Measurements from ENCODE around the gene TTC29. TPM values are rescaled to one million over a fixed set of nuclear protein-coding genes. Genes with fewer than 3 reads are reported as not detected.

TTC29 gene, protein sequence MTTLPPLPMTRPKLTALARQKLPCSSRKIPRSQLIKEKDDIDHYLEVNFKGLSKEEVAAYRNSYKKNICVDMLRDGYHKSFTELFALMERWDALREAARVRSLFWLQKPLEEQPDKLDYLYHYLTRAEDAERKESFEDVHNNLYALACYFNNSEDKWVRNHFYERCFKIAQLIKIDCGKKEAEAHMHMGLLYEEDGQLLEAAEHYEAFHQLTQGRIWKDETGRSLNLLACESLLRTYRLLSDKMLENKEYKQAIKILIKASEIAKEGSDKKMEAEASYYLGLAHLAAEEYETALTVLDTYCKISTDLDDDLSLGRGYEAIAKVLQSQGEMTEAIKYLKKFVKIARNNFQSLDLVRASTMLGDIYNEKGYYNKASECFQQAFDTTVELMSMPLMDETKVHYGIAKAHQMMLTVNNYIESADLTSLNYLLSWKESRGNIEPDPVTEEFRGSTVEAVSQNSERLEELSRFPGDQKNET
- not detected in 2 replicates for total RNA-seq

DNA sequence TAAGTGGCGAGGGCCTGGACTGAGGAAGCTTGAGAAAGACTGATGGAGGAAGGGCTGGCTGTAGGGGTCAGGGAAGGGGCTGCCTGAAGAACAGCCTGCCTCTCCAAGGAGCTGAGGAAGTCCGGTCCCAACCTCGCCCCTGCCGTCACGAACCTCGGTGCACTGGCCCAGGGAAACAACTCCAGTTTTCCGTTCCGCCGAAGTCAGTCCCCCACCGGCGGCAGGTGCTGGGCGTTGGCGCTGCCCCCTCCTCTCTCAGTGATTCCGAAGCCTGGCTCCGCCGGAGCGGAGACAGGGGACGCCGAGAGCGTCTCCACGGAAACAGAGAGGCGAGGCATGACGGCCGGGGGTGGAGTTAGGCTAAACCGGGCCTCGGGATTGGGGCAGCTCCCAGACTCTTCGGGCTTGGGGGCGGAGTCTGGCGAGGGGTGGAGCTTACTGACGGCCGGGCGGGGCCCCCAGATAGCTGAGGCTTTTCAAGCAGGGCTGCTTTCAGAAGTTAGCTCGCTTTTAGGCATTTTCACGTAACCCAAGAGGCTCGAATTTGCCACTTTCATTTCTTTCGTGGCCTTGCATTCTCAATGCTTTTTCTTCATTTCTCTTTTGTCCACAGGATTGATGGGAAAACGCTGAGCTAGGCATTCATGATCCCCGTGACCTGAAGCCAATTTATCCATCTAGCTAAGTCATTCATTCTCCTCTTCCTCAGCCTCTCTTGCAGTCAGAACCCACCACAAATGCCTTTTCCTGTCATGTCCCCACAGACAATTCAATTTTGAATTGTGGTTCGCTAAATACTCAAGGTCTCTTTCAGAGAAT, at the start of gene TTC29:
Gene TTC29 (minus strand): TSS at position 309 of the 819 bp plus-strand sequence. CDS start 5,969 bp downstream, outside the sequence.
- no peaks in the 10 kb centered on the region for H3K36me3 Mint-ChIP-seq (ENCODE audit: low read depth)
- intact Hi-C loops (cut with micrococcal nuclease): loop anchor here (10.0 kb wide), 1 partner anchor 421 kb away; the partner anchor contains the start of gene SLC10A7
- H3K27ac Mint-ChIP-seq: no peak within 1 kb of the TSS
- DNase-seq (ENCODE audit: low spot score): peak; percentile 79
- H3K4me3 Mint-ChIP-seq: peak within 1 kb of the TSS; percentile 55
- no peaks in the 10 kb centered on the region for H3K9me3 Mint-ChIP-seq
- H3K27me3 Mint-ChIP-seq (ENCODE audit: insufficient read depth): peaks cover 31% of the 10 kb centered on the region
- H3K4me1 Mint-ChIP-seq (ENCODE audit: low read depth): peaks cover 22% of the 10 kb centered on the region

- Mint-ChIP-seq H3K4me1 (ENCODE audit: low read depth) (no peaks in the 10 kb centered on the region), H3K4me3 (no peak overlapping the region), H3K27me3 (ENCODE audit: insufficient read depth) (peaks cover 2% of the 10 kb centered on the region), H3K36me3 (ENCODE audit: low read depth) (no peaks in the 10 kb centered on the region), H3K27ac (no peak overlapping the region), H3K9me3 (no peaks in the 10 kb centered on the region)
- intact Hi-C loops (cut with micrococcal nuclease): no loop called here
- DNase-seq (ENCODE audit: low spot score): no peak
Observed at GRCh38 chr4:146981651-146982050, 36.0 kb upstream of the TTC29 start.

GRCh38 chr4:146978641-146979040, 33.0 kb upstream of the TTC29 start:
- Mint-ChIP-seq H3K27ac (no peak overlapping the region), H3K27me3 (ENCODE audit: insufficient read depth) (peaks cover 2% of the 10 kb centered on the region), H3K36me3 (ENCODE audit: low read depth) (no peaks in the 10 kb centered on the region), H3K9me3 (no peaks in the 10 kb centered on the region), H3K4me1 (ENCODE audit: low read depth) (no peaks in the 10 kb centered on the region), H3K4me3 (no peak overlapping the region)
- no peak for DNase-seq (ENCODE audit: low spot score)
- intact Hi-C loops (cut with micrococcal nuclease): no loop called here

DNA sequence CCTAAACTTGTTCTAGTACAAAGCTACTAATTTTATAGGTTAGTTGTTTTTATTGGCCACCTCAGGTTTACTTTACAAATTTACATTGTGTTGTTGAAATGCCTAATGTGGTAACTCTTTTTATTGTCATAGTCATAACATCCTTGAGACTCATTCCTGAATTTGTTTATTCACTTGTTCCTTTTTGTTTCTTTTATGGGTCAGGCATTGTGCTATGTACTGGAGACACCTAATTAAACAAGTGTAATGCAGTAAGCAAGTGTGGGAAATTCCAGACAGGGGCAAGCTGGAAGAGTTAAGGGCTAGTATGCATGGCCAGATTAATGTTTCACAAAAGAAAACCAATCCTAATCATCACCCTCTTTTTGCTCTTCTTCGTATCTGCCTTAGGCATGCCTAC, 30.5 kb upstream of the TTC29 start:
- no peaks in the 10 kb centered on the region for H3K9me3 Mint-ChIP-seq
- DNase-seq (ENCODE audit: low spot score): no peak
- H3K36me3 Mint-ChIP-seq (ENCODE audit: low read depth): no peaks in the 10 kb centered on the region
- H3K4me3 Mint-ChIP-seq: no peak overlapping the region
- H3K27ac Mint-ChIP-seq: no peak overlapping the region
- H3K4me1 Mint-ChIP-seq (ENCODE audit: low read depth): no peaks in the 10 kb centered on the region
- intact Hi-C loops (cut with micrococcal nuclease): no loop called here
- peaks cover 2% of the 10 kb centered on the region for H3K27me3 Mint-ChIP-seq (ENCODE audit: insufficient read depth)

DNA sequence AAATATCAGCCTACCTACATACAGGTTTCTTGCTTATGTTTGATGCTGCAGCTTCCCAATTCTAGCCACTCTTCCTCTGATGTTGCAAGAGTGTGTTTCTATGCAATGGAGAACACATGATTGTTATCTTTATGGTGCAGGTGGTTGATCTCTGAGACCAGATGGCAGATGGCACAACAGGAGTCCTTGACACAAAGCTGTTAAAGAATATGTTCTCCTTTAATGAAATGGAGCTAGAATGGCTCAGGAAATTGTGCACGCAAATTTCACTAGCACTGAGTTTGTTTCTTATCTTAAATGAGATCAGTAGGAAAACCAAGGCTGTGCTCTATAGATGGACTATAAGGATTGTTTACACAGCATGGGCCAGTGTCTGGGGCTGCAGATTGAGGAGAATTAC, 29.9 kb upstream of the TTC29 start:
- DNase-seq (ENCODE audit: low spot score): no peak
- no peaks in the 10 kb centered on the region for H3K4me1 Mint-ChIP-seq (ENCODE audit: low read depth)
- no peaks in the 10 kb centered on the region for H3K9me3 Mint-ChIP-seq
- intact Hi-C loops (cut with micrococcal nuclease): no loop called here
- H3K27ac Mint-ChIP-seq: no peak overlapping the region
- peaks cover 2% of the 10 kb centered on the region for H3K27me3 Mint-ChIP-seq (ENCODE audit: insufficient read depth)
- no peak overlapping the region for H3K4me3 Mint-ChIP-seq
- no peaks in the 10 kb centered on the region for H3K36me3 Mint-ChIP-seq (ENCODE audit: low read depth)

DNA sequence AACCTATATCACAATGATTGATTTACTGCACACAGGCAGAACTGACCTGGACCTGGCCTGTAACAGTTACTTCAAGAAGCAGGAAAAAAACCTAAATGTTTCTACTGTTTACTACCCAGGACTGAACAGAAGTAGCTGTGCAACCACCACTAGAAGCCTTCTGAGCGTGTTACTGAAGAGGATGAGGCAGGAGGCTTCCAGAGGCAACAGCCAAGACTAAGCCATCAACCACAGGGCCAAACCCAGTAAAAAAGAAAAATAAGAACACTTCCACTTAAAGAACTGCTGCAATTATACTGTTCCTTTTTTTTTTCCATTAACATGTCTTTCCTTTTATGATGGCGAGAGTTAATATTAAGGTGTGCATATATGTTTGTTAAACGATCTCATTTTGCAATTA, 29.4 kb upstream of the TTC29 start:
- H3K27ac Mint-ChIP-seq: no peak overlapping the region
- H3K4me1 Mint-ChIP-seq (ENCODE audit: low read depth): no peaks in the 10 kb centered on the region
- H3K27me3 Mint-ChIP-seq (ENCODE audit: insufficient read depth): peaks cover 2% of the 10 kb centered on the region
- H3K36me3 Mint-ChIP-seq (ENCODE audit: low read depth): no peaks in the 10 kb centered on the region
- DNase-seq (ENCODE audit: low spot score): no peak
- intact Hi-C loops (cut with micrococcal nuclease): no loop called here
- no peaks in the 10 kb centered on the region for H3K9me3 Mint-ChIP-seq
- H3K4me3 Mint-ChIP-seq: no peak overlapping the region

DNA sequence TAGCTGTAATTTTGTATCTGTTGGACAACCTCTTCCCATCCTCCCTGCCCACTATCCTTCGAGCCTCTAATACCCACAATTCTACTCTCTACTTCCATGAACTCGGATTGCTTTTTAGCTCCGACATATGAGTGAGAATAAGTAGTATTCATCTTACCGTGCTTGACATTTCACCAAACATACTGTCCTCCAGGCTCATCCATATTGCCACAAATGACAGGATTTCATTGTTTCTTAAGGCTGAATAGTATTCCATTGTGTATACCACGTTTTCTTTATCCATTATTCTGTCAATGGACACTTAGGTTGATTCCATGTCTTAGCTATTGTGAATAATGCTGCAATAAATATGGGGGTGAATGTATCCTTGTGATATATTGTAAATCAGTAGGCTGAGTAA, 26.4 kb upstream of the TTC29 start:
- Mint-ChIP-seq H3K27me3 (ENCODE audit: insufficient read depth) (peaks cover 2% of the 10 kb centered on the region), H3K27ac (no peak overlapping the region), H3K9me3 (no peaks in the 10 kb centered on the region), H3K4me3 (no peak overlapping the region), H3K4me1 (ENCODE audit: low read depth) (no peaks in the 10 kb centered on the region), H3K36me3 (ENCODE audit: low read depth) (no peaks in the 10 kb centered on the region)
- DNase-seq (ENCODE audit: low spot score): no peak
- intact Hi-C loops (cut with micrococcal nuclease): no loop called here

DNA sequence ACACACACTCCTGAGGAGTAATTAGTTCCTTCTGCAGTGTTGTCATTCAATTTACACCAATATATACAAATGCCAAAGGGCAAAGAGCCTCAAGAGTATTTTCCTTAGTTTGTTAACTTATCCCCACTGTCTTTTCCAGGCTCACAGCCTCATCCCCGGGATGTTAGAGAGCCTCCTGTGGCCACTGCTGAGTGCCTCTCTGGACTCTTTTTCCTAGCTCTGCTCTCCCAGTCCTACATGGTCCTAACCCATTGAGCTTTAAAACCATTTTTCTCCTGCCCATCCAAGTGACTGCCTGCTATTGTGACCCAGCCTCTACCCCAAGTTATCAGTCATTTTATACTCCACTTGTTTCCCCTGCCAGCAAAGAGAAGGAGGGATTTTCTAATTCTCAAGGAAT, 23.5 kb upstream of the TTC29 start:
- DNase-seq (ENCODE audit: low spot score): no peak
- no peaks in the 10 kb centered on the region for H3K4me1 Mint-ChIP-seq (ENCODE audit: low read depth)
- intact Hi-C loops (cut with micrococcal nuclease): no loop called here
- no peaks in the 10 kb centered on the region for H3K36me3 Mint-ChIP-seq (ENCODE audit: low read depth)
- no peaks in the 10 kb centered on the region for H3K9me3 Mint-ChIP-seq
- peaks cover 1% of the 10 kb centered on the region for H3K27me3 Mint-ChIP-seq (ENCODE audit: insufficient read depth)
- H3K4me3 Mint-ChIP-seq: no peak overlapping the region
- H3K27ac Mint-ChIP-seq: no peak overlapping the region

- no peaks in the 10 kb centered on the region for H3K4me1 Mint-ChIP-seq (ENCODE audit: low read depth)
- H3K27me3 Mint-ChIP-seq (ENCODE audit: insufficient read depth): peaks cover 4% of the 10 kb centered on the region
- no peaks in the 10 kb centered on the region for H3K9me3 Mint-ChIP-seq
- no peak overlapping the region for H3K4me3 Mint-ChIP-seq
- intact Hi-C loops (cut with micrococcal nuclease): no loop called here
- no peak overlapping the region for H3K27ac Mint-ChIP-seq
- no peak for DNase-seq (ENCODE audit: low spot score)
- H3K36me3 Mint-ChIP-seq (ENCODE audit: low read depth): no peaks in the 10 kb centered on the region
Observed at GRCh38 chr4:146960634-146961033, 15.0 kb upstream of the TTC29 start.

- H3K27ac Mint-ChIP-seq: no peak overlapping the region
- no peak for DNase-seq (ENCODE audit: low spot score)
- no peak overlapping the region for H3K4me3 Mint-ChIP-seq
- H3K4me1 Mint-ChIP-seq (ENCODE audit: low read depth): no peaks in the 10 kb centered on the region
- H3K9me3 Mint-ChIP-seq: no peaks in the 10 kb centered on the region
- H3K36me3 Mint-ChIP-seq (ENCODE audit: low read depth): no peaks in the 10 kb centered on the region
- peaks cover 4% of the 10 kb centered on the region for H3K27me3 Mint-ChIP-seq (ENCODE audit: insufficient read depth)
- intact Hi-C loops (cut with micrococcal nuclease): no loop called here
Observed at GRCh38 chr4:146959692-146960091, 14.0 kb upstream of the TTC29 start.

- intact Hi-C loops (cut with micrococcal nuclease): no loop called here
- H3K4me1 Mint-ChIP-seq (ENCODE audit: low read depth): no peaks in the 10 kb centered on the region
- H3K27me3 Mint-ChIP-seq (ENCODE audit: insufficient read depth): peaks cover 7% of the 10 kb centered on the region
- H3K4me3 Mint-ChIP-seq: no peak overlapping the region
- H3K36me3 Mint-ChIP-seq (ENCODE audit: low read depth): no peaks in the 10 kb centered on the region
- no peak overlapping the region for H3K27ac Mint-ChIP-seq
- no peak for DNase-seq (ENCODE audit: low spot score)
- no peaks in the 10 kb centered on the region for H3K9me3 Mint-ChIP-seq
Observed at GRCh38 chr4:146957237-146957636, 11.6 kb upstream of the TTC29 start.

GRCh38 chr4:146952896-146953295, 7.2 kb upstream of the TTC29 start:
- no peaks in the 10 kb centered on the region for H3K4me1 Mint-ChIP-seq (ENCODE audit: low read depth)
- H3K4me3 Mint-ChIP-seq: no peak overlapping the region
- H3K9me3 Mint-ChIP-seq: no peaks in the 10 kb centered on the region
- no peak for DNase-seq (ENCODE audit: low spot score)
- H3K27me3 Mint-ChIP-seq (ENCODE audit: insufficient read depth): peaks cover 9% of the 10 kb centered on the region
- H3K36me3 Mint-ChIP-seq (ENCODE audit: low read depth): no peaks in the 10 kb centered on the region
- H3K27ac Mint-ChIP-seq: no peak overlapping the region
- intact Hi-C loops (cut with micrococcal nuclease): no loop called here

DNA sequence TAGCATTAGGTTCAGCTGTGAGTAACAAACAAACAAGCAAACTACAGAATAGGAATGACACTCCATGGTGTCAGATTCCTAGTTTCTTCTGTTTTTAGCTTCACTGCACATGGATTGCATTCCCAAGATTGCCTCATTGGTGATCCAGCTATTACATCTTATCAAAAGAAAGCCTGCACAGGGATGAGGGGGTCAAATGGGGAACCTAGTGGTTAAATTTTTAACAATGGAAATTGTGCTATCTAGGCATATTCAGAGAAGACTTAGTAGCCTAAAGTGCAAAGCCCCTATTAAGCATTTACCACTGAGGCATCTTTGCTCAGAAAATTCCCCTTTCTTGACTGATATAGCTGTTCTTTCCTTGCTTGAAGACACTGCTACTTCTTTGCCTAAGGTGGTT, 3.9 kb upstream of the TTC29 start:
- Mint-ChIP-seq H3K4me1 (ENCODE audit: low read depth) (peaks cover 22% of the 10 kb centered on the region), H3K9me3 (no peaks in the 10 kb centered on the region), H3K4me3 (no peak overlapping the region), H3K36me3 (ENCODE audit: low read depth) (no peaks in the 10 kb centered on the region), H3K27ac (no peak overlapping the region), H3K27me3 (ENCODE audit: insufficient read depth) (peaks cover 21% of the 10 kb centered on the region)
- intact Hi-C loops (cut with micrococcal nuclease): loop anchor here (10.0 kb wide), 1 partner anchor 425 kb away; the partner anchor contains the start of gene SLC10A7
- DNase-seq (ENCODE audit: low spot score): no peak
